WI38 (cell line): ENCODE results near the gene CTSL.
"Not testable (repeated sequence)": the region's sequence is repeated elsewhere in the genome, so short reads cannot be mapped to it uniquely, and the experiment has no call there.

Experiments used
- H3K4me3 ChIP-seq: 2 replicates; pipeline ENCODE4 v1.5.1; 2011; ENCODE audit warnings: low read depth, mild to moderate bottlenecking, control low read depth, low read length
- TF ChIP-seq, protein P1 (sequence below): IDR thresholded peaks from 2 replicates; pipeline ENCODE4 v1.5.1; 2012; ENCODE audit warnings: low read depth, mild to moderate bottlenecking, control low read depth, low read length

The CTSL gene

DNA sequence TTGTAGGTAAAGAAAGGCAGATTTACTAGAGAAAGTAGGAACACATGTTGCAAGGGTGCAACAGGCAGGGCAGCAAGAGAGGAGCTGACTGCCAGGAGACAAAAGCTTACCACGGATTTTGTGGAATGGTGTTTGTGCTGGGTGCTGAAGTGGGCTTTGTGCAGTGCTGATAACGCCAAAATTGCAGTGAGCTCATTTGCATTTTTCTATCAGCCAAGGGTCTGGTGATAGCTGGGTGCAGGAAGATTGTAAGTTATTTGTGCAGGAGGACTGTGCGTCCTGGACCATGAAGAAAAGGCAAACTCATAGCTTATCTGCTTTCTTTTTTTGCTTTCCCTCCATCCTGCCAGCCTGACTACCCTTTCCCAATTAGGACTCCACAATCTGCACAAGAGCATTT is 13.6 kb downstream of the CTSL start:
- no peak overlapping the region for H3K4me3 ChIP-seq
- TF ChIP-seq, protein P1, sequence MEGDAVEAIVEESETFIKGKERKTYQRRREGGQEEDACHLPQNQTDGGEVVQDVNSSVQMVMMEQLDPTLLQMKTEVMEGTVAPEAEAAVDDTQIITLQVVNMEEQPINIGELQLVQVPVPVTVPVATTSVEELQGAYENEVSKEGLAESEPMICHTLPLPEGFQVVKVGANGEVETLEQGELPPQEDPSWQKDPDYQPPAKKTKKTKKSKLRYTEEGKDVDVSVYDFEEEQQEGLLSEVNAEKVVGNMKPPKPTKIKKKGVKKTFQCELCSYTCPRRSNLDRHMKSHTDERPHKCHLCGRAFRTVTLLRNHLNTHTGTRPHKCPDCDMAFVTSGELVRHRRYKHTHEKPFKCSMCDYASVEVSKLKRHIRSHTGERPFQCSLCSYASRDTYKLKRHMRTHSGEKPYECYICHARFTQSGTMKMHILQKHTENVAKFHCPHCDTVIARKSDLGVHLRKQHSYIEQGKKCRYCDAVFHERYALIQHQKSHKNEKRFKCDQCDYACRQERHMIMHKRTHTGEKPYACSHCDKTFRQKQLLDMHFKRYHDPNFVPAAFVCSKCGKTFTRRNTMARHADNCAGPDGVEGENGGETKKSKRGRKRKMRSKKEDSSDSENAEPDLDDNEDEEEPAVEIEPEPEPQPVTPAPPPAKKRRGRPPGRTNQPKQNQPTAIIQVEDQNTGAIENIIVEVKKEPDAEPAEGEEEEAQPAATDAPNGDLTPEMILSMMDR: no peak

DNA sequence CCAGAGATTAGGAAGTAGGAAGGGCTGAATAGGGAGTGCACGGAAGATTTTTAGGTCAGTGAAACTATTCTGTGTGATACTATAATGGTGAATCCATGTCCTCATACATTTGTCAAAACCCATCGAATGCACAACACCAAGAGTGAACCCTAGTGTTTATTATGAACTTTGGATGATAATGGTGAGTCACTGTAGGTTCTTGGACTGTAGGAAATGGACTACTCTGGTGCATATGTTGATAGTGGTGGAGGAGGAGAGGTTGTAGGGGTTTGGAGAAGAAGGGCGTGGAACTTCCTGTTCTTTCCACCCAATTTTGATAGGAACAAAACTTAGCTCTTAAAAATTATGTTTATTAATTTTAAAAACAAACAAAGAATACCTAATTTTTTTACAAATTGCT is 14.3 kb downstream of the CTSL start:
- no peak overlapping the region for H3K4me3 ChIP-seq
- TF ChIP-seq, protein P1: no peak

DNA sequence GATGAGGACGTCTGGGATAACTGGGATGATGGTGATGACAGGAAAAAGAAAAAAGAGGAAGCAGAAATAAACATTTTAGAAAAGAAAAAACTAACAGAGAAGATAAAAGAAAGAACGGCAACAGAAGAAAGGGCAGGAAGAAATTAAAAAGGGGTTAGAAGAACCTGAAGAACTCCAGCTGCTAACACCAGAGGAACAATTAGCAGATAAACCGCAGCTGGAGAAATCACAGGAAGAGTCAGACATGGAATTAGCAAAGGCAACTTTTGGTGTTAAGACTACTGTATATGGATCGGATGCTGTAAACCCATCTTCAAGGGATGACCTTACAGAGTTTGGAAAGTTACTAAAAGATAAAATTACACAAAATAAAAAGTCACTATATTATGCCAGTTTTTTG is 15.4 kb downstream of the CTSL start:
- TF ChIP-seq, protein P1: no peak
- no peak overlapping the region for H3K4me3 ChIP-seq

DNA sequence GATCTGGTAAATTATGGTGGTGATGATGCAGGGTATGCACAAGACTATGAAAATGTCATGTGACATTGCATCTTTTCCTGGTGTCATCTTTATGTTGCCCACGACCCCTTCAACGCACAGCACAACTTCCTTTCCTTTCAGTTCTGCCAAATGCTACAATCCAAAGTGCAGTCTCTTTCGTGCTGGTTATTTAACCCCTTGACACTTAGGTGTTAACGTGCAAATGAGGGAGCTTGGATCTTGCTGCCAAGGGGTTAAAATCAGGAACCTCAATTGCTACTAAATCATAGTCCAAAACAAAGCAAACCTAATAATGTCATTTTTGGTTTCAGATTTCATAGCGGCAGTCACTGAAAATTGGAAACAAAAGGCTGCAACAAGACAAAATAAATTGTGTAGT is 16.0 kb downstream of the CTSL start:
- TF ChIP-seq, protein P1: no peak
- H3K4me3 ChIP-seq: no peak overlapping the region

DNA sequence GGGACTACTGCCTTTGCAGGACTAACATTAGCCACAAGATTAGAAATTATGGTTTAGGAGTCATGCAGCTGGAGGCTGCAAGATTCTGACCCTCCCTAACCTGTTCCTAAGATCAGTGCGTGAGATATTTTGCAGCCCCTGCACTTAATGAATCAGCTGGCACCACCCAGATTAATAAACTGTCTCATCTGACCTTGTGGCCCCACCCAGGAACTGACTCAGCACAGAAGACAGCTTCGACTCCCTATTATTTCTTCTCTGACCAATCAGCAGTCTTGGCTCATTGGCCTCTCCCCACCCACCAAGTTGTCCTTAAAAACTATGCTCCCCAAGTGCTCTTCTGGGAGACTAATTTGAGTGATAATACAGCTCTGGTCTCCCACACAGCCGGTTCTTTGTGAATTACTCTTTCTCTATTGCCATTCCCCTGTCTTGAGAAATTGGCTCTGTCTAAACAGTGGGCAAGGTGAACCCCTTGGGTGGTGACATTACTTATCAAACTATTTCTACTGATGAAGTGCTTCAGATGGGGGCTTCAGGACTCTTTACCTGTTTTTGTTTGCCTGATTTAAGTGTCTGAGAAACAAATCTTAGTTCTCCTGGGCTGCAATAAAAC is 17.0 kb downstream of the CTSL start:
- H3K4me3 ChIP-seq: no peak overlapping the region
- TF ChIP-seq, protein P1: no peak

DNA sequence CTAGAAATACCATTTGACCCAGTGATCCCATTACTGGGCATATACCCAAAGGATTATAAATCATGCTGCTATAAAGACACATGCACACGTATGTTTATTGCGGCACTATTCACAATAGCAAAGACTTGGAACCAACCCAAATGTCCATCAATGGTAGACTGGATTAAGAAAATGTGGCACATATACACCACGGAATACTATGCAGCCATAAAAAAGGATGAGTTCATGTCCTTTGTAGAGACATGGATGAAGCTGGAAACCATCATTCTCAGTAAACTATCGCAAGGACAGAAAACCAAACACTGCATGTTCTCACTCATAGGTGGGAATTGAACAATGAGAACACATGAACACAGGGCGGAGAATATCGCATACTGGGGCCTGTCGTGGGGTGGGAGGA is 18.3 kb downstream of the CTSL start:
- not testable (repeated sequence) for H3K4me3 ChIP-seq

DNA sequence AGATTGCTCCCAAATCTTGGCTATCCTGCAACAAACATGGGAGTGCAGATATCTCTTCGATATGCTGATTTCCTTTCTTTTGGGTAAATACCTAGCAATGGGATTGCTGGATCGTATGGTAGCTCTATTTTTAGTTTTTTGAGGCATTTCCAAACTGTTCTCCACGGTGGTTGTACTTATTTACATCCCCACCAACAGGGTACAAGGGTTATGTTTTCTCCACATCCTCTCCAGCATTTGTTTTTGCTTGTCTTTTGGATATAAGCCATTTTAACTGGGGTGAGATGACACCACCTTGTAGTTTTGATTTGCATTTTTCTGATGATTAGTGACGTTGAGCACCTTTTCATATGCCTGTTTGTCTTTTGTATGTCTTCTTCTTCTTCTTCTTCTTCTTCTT is 20.3 kb downstream of the CTSL start:
- TF ChIP-seq, protein P1: no peak
- H3K4me3 ChIP-seq: no peak overlapping the region

DNA sequence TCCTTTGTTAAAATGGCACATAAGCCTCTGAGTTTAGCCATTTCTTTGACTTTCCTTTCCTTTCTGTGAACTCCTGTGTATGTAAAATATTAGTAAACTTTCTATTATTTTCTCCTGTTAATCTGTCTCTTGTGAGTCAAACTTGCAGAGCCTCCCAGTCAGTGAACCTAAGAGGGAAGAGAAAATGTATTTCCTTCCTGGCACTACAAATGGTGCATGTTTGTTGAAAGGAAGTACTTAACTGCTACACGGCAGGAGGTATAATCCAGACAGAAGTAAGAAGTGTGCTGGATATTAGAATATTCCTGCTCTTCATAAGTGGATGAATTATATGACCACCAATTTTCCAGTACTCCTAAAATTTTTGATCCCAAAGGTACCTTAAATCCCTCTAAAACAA is 23.0 kb downstream of the CTSL start:
- no peak overlapping the region for H3K4me3 ChIP-seq
- TF ChIP-seq, protein P1: no peak
